Neural cell (in vitro differentiated cells): ENCODE measurements around the gene S1PR1. TPM values are rescaled to one million over a fixed set of nuclear protein-coding genes. Genes with fewer than 3 reads are reported as not detected.

Source experiments
- H2AFZ ChIP-seq: fragments of 200-600, 300-800 bp; sonication (generic), shearing (Covaris generic); 2 replicates; pipeline ENCODE4 v1.6.0; 2014; ENCODE audit warnings: low read depth, mild to moderate bottlenecking, antibody characterized with exemption, low read length, moderate library complexity
- H3F3A ChIP-seq: fragments of 200-600 bp; shearing (Covaris generic); 2 replicates; pipeline ENCODE4 v1.6.1; 2016; ENCODE audit warnings: mild to moderate bottlenecking, moderate library complexity, mixed read lengths, antibody characterized with exemption, low read length; ENCODE audit not compliant: insufficient read depth, poor library complexity, severe bottlenecking
- H3K27ac ChIP-seq: fragments of 200-600, 300-800 bp; sonication (generic), shearing (Covaris generic); 2 replicates; pipeline ENCODE4 v1.5.1; 2014; ENCODE audit warnings: mild to moderate bottlenecking, low read length, moderate library complexity
- H3K27me3 ChIP-seq: fragments of 300-800, 200-600 bp; sonication (generic), shearing (Covaris generic); 2 replicates; pipeline ENCODE4 v1.6.0; 2014; ENCODE audit warnings: mild to moderate bottlenecking, low read depth, low read length, moderate library complexity; ENCODE audit not compliant: insufficient read depth
- H3K36me3 ChIP-seq: fragments of 300-800, 200-600 bp; sonication (generic), shearing (Covaris generic); 2 replicates; pipeline ENCODE4 v1.5.1; 2014; ENCODE audit warnings: mild to moderate bottlenecking, antibody characterized with exemption, low read length, moderate library complexity; ENCODE audit not compliant: insufficient read depth
- H3K4me2 ChIP-seq: fragments of 300-800, 200-600 bp; sonication (generic), shearing (Covaris generic); 2 replicates; pipeline ENCODE4 v1.6.0; 2014; ENCODE audit warnings: mild to moderate bottlenecking, low read length
- H3K4me3 ChIP-seq: fragments of 300-800, 200-600 bp; sonication (generic), shearing (Covaris generic); 2 replicates; pipeline ENCODE4 v1.5.1; 2014; ENCODE audit warnings: mild to moderate bottlenecking, low read length, moderate library complexity
- H3K79me2 ChIP-seq: fragments of 200-600 bp; shearing (Covaris generic); replicated peaks from 2 replicates; pipeline ENCODE4 v1.6.0; 2014; ENCODE audit warnings: mild to moderate bottlenecking, low read length, moderate library complexity; ENCODE audit not compliant: insufficient read depth
- H3K9ac ChIP-seq: fragments of 300-800, 200-600 bp; sonication (generic), shearing (Covaris generic); 2 replicates; pipeline ENCODE4 v1.6.1; 2016; ENCODE audit warnings: mild to moderate bottlenecking, low read length, mixed read lengths
- H3K9me2 ChIP-seq: fragments of 200-600 bp; shearing (Covaris generic); 2 replicates; pipeline ENCODE4 v1.6.1; 2016; ENCODE audit warnings: mild to moderate bottlenecking, low read length, mixed read lengths; ENCODE audit not compliant: insufficient read depth
- H3K9me3 ChIP-seq: fragments of 200-600, 300-800 bp; sonication (generic), shearing (Covaris generic); 2 replicates; pipeline ENCODE4 v1.6.1; 2016; ENCODE audit warnings: mild to moderate bottlenecking, mixed run types, low read length, moderate library complexity, mixed read lengths
- H4K20me1 ChIP-seq: fragments of 200-600 bp; shearing (Covaris generic); 2 replicates; pipeline ENCODE4 v1.6.1; 2016; ENCODE audit warnings: mild to moderate bottlenecking, mixed run types; ENCODE audit not compliant: insufficient read depth
- CTCF ChIP-seq: fragments of 450-650 bp; IDR thresholded peaks from 2 replicates; pipeline ENCODE4 v1.5.1; 2014; ENCODE audit warnings: antibody characterized with exemption, mild to moderate bottlenecking, moderate library complexity; ENCODE audit not compliant: poor library complexity, severe bottlenecking
- EP300 ChIP-seq: fragments of 450-650 bp; conservative IDR thresholded peaks from 2 replicates; pipeline ENCODE4 v1.6.1; 2014; ENCODE audit warnings: antibody characterized with exemption, mild to moderate bottlenecking, moderate library complexity; ENCODE audit not compliant: poor library complexity, severe bottlenecking
- EZH2 ChIP-seq: fragments of 200-600, 300-800 bp; shearing (Covaris generic), sonication (generic); IDR thresholded peaks from 2 replicates; pipeline ENCODE4 v1.6.1; 2014; ENCODE audit warnings: antibody characterized with exemption, low read length, borderline replicate concordance, mild to moderate bottlenecking; ENCODE audit not compliant: insufficient read depth, poor library complexity, severe bottlenecking
- MXI1 ChIP-seq: fragments of 450-650 bp; conservative IDR thresholded peaks from 2 replicates; pipeline ENCODE4 v1.6.1; 2014; ENCODE audit warnings: antibody characterized with exemption, mild to moderate bottlenecking; ENCODE audit not compliant: poor library complexity, severe bottlenecking
- POLR2AphosphoS5 ChIP-seq: IDR thresholded peaks from 2 replicates; pipeline ENCODE4 v1.6.1; 2012
- RAD21 ChIP-seq: fragments of 450-650 bp; conservative IDR thresholded peaks from 2 replicates; pipeline ENCODE4 v1.6.1; 2014; ENCODE audit warnings: antibody characterized with exemption, mild to moderate bottlenecking, moderate library complexity
- REST ChIP-seq: IDR thresholded peaks from 2 replicates; pipeline ENCODE4 v1.6.1; 2012; ENCODE audit warnings: borderline replicate concordance
- SMC3 ChIP-seq: fragments of 450-650 bp; conservative IDR thresholded peaks from 2 replicates; pipeline ENCODE4 v1.6.1; 2014; ENCODE audit warnings: antibody characterized with exemption, mild to moderate bottlenecking, moderate library complexity; ENCODE audit not compliant: poor library complexity
- TAF1 ChIP-seq: IDR thresholded peaks from 2 replicates; pipeline ENCODE4 v1.6.1; 2012; ENCODE audit warnings: low read depth
- polyA plus RNA-seq: library from polyadenylated mRNA; depleted of rRNA; stranded (reverse); fragments of >200 nt; gene quantifications from 2 replicates; pipeline ENCODE4 v1.2.3, GENCODE V29; 2014

S1PR1 gene
- polyA plus RNA-seq, 1 donor from 2014 or later = not detected

GRCh38 chr1:101219924-101220870 lies 16.6 kb upstream of the S1PR1 start:
- H2AFZ ChIP-seq = no peak overlapping the region
- TF ChIP-seq EP300 (no peak), SMC3 (no peak), POLR2AphosphoS5 (no peak), MXI1 (no peak), CTCF (no peak), REST (no peak), RAD21 (no peak), EZH2 (no peak), TAF1 (no peak)
- H3K4me3 ChIP-seq = no peak overlapping the region
- no peaks in the 10 kb centered on the region for H3K9me3 ChIP-seq
- H3K27me3 ChIP-seq = no peaks in the 10 kb centered on the region
- no peaks in the 10 kb centered on the region for H4K20me1 ChIP-seq
- H3K9ac ChIP-seq = no peak overlapping the region
- H3K9me2 ChIP-seq = no peaks in the 10 kb centered on the region
- no peaks in the 10 kb centered on the region for H3F3A ChIP-seq
- H3K4me2 ChIP-seq = no peak overlapping the region
- no peak overlapping the region for H3K27ac ChIP-seq
- no peaks in the 10 kb centered on the region for H3K36me3 ChIP-seq
- no peaks in the 10 kb centered on the region for H3K79me2 ChIP-seq

- Histone ChIP-seq H3K4me3 (no peak overlapping the region), H2AFZ (no peak overlapping the region), H3K9me2 (no peaks in the 10 kb centered on the region), H3K27ac (no peak overlapping the region), H4K20me1 (no peaks in the 10 kb centered on the region), H3K9ac (no peak overlapping the region), H3K36me3 (no peaks in the 10 kb centered on the region), H3K9me3 (no peaks in the 10 kb centered on the region), H3K27me3 (no peaks in the 10 kb centered on the region), H3F3A (no peaks in the 10 kb centered on the region), H3K79me2 (no peaks in the 10 kb centered on the region), H3K4me2 (no peak overlapping the region)
- TF ChIP-seq RAD21 (no peak), POLR2AphosphoS5 (no peak), REST (no peak), CTCF (no peak), SMC3 (no peak), EZH2 (no peak), EP300 (no peak), TAF1 (no peak), MXI1 (no peak)
These were observed 15.9 kb upstream of the S1PR1 start for GRCh38 chr1:101220906-101221305.
